Measurements from ENCODE around the gene ZMYND12.

- TF ChIP-seq CTCF (IDR thresholded peaks at IDR 0.05; ENCODE audit: insufficient read depth, low read length, poor library complexity, severe bottlenecking) (no peak), EZH2phosphoT487 (conservative IDR thresholded peaks at IDR 0.05; ENCODE audit: low read length) (no peak)
Observed at GRCh38 chr1:42430286-42431135, 25.3 kb downstream of the ZMYND12 start.

Measured in SU-DHL-6 (cell line).